GM20431 (cell line): ENCODE measurements around the gene NTM.

Experiments
- in situ Hi-C: fragments of 300-500 bp; cut with MseI, MboI; formaldehyde crosslinking; loops from one replicate; pipeline ENCODE4 v1.15.0; 2020; ENCODE audit warnings: low sequenced_read_pairs; ENCODE audit not compliant: unreplicated experiment

NTM gene

DNA sequence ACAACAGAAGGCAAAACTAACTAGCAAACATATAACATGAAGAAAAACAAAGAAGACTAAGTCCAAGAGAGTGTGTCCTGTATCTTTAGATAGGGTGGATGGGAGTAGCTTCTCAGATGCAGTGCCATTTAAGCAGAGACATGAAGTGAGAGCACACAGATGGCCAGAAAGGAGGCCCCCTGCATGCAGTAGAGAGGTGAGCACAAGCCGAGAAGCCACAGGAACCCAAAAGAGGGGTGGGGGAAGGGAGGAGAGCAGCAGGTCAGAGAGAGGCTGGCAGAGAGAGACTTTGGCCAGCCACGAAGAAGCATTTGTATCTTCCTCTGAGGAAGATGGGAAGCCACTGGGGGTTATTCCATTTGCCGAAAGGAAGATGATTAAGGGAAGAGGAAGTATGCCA is 86.7 kb downstream of the NTM start:
- in situ Hi-C loops, result no loop called here

DNA sequence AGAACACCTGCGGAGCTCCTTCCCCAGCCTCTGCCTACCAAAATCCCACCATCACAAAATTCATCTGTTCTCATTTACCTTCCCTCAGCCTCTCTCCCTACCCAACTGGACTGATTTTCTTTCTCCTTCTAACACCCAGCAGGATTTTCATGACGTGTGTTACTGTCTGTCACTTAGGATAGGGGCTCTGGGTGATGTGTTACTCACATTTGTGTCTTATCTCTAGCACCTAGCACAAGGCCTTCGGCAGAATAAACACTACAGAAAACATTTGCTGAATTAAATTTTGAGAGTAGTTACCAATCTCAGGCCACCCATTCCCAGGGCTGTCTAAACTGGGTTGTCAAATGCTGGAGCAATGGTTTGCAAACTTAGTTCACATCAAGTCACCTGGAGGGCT is 88.0 kb downstream of the NTM start:
- in situ Hi-C loops, result no loop called here

DNA sequence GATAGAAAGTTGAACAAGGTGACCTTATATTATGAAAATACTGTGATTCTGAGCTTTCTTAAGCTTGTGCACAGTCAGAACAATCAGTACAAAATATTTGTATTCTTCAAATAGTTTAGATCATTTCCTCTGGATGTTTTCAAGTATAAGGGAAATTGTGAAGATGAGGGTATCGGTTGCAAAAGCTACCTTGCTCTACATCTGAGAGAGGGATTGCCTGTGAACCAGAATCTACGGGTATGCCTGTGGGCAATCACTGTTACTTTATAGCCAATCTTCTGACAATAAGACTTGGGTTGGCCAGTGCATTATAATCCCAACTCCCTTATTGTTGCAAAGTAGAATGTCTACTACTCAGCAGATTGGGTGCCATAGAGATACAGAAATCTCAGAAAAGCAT is 90.5 kb downstream of the NTM start:
- in situ Hi-C loops, result no loop called here

DNA sequence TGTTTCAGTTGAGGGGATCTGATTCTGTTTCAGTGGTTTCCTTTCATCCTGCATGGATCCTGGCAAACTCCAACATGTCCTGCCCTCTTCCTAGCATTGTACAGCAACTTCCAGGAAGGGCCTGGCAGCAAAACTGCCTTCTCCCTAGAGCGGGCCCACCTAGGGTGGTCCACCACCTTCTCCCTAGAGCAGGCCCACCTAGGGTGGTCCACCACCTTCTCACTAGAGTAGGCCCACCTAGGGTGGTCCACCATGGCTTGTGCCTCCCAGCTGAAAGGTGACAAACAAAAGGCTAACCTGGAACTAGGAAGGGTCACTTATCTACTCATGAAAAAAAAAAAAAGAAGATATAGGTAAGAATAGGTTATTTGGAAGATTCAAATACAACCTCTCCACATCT is 92.2 kb downstream of the NTM start:
- in situ Hi-C loops, result no loop called here

DNA sequence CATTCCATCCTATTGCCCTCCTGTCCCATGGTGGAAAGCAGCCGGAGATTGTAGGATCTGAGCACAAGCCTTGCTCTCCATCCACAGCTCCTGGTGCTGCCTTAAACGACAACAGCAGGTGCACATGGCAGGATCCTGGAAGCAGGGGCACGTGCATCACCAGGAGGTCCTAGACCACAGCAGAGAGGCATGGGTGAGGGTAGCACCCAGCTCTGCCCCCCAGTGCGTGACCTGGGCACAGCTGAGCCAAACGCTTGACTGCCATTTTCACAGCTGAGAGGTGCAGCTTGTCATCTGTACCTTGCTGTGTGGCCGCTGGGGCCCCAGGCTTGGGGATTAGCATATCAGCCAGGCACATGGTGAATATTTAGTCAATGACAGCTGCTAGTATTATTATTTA is 92.7 kb downstream of the NTM start:
- in situ Hi-C loops, result no loop called here

DNA sequence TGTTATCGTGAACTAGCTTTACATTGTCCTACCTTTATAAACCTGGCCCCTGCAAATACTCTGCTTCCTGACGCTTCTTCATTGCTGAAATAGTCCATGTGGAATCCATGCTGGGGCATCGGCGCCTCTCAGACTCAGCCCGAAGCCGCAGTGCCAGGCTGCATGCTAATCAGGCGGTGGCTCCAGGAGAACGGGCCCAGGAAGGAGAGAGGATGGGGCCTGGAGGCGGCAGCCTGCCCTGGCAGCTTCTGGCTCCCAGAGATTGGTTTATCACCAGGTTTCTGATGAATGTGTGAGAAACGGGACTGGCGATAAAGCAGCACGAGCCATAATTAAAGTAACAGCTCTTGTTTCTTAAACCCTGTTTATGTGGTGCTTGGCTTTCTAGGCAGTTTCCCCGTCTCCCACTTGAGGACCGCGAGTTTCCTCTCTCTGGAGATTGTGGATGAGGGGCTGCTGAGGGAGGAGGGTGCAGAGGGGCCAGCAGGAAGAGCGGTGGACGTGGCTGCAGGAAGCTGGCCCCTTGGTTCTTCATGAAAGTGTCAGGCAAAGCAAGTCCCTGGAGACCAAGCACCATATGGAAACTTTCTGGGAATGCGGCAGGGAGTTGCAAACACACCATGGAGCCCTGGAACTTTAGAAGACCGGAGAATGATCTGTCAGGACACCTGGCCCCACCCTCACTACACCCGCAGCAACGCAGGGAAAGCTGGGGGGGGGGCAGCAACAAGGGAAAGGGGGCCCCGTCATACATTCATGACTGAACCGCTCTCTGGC is 93.4 kb downstream of the NTM start:
- in situ Hi-C loops, result no loop called here

DNA sequence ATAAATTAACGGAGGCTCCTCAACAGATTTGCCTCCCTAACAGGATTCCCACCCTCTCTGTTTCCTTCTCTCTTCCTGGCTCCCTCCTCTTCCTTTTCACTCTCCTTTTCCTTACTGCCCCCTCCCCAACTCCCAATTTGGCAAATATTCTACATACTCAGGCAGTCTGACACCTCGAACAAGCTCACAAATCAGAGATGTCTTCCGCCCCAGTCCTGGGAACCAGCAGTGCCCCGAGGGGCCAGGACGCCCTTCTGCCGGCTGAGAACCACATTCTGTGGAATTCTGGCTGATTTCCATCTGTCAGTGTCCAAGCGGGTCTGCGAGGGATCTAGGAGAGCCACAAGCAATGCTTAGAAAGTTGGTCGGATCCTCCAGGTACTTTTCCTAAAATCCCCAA is 94.0 kb downstream of the NTM start:
- in situ Hi-C loops, result no loop called here

DNA sequence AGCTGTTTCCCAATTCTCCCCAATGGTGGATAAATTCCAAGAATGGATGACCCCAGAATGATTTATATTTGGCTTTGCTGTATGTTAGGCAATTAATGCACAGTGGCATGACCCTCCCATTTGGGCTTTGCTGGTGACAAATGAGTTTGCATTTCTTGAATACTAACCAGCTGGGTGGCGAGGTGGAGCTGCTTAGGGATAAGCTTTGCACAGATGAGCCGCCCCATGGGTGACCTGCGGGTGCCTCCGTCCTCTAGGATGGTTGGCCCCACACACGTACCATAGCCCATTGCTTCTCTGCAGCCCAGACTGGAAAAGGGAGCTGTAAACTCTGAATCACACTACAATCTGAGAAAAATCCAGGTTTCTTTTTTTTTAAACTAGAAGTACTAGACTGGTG is 94.6 kb downstream of the NTM start:
- in situ Hi-C loops, result no loop called here

DNA sequence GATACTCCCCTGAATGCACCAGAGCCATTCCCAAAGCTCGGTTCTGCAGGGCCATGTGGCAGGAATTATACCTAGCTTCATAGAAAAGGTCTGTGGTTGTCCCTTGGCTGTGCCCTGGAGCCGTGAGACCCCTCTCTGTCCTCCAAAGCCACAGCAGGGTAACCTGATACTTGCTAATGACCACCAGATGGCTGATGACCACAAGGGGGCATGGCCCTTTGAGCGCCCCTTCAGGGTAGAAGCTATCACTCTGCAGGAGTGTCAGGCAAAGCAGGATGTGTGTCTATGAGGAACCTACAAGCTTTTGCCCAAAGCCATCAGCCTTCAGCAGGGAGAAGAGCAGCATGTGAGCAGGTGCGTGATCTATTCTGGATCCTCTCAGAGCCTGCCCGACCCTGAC is 95.3 kb downstream of the NTM start:
- in situ Hi-C loops, result no loop called here

DNA sequence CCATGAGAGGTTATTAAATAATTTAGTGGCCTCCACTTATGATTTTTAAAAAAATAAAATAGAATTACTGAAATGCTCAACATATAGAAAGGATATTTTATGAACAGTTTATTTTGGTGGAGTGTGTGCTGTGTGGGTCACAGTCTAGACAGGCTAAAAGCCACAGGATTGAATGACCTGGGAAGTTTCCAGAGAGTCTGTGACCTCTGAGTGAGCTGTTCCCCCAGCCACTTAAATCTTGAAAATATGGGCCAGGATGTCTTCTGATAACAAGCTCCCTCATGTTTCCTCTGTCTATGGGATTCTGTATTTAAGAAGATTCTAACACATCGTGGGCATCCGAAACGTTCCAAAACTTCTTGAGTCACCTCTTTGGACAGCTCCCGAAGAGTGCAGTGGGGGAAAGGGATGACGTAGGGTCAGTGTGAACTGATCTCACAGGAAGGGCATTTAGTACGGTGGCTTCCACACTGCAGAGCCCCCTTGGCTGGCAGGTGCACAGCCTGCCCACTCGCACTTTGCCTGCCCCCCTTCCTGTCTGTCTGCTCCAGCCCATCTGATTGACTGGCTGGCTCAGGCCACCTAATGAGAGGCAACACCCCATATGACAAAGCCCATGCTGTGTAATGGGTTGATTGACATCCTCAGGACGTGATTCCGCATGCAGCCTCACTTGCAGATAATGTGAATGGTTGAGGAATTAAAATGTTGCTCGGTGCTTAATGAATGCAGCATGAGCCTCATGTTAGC is 97.4 kb downstream of the NTM start:
- in situ Hi-C loops, result no loop called here

DNA sequence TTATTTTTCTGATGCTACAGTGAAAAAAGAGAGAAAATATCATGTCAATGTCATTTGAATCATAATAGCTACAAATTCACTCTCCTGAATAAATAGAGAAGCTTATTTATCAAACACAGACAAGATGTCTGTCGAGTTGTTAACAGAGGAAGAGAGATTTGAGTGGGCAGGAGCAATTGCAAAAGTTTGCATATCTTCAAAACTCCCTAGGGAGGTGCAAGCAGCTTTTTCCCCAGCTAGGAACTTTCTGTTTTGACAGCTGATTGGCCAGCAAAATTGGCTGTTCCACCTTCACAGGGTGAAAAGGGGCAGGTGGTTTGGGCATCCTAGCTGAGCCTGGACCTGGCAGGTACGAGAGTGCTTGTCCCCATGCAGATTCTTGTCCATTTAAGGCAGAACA is 98.2 kb downstream of the NTM start:
- in situ Hi-C loops, result no loop called here

DNA sequence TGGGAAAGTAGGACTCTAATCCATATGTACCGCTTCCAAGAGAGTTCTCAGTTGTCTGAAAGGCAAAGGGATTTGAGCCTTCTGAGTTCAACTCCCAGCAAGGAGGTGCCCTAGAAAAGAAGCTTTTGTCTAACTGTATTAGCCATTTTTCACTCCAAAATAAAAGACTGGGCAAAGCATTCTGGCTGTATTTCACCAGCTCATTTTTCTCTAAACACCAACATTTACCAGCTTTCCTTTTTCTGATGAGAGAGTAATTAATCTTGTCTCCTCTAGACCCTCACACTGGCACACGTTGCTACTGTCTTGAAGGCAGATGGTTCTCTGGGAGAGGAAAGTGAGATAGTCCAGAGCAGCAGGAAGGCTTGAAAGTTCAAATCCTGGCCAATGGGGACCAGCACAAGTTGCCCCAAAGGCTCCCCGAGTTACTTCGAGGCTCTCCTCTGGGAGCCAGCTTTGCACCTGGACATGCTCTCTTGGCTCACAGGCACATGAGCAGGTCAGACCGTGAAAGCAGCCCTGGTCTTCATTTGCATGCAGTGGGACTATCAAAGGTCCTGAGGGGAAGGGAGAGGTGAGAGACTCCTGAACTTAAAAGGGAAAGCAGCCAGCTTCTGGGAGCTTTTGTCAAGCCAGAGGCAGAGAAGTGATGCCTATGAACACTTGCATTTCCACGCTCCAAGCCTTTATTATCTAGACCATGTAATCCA is 100.0 kb downstream of the NTM start:
- in situ Hi-C loops, result no loop called here

DNA sequence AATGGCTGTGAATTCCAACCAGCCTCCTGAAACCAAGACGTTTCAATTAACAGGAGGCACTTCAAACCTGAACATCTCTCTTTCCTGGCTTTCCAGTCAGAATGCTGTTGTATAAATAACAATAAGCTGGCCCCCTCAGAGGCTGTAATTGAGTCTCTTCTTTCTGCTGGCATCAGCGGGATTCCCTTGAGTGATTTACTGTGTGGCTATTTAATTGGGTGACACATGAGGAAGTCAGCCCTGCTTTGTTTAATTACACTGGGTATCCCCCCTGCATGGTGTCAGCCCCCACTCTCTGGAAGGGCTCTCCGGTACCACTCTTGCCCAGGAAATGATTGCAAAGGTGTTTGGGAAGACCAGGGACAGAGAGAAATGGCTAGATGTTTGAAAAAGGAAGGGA is 101.6 kb downstream of the NTM start:
- in situ Hi-C loops, result no loop called here

DNA sequence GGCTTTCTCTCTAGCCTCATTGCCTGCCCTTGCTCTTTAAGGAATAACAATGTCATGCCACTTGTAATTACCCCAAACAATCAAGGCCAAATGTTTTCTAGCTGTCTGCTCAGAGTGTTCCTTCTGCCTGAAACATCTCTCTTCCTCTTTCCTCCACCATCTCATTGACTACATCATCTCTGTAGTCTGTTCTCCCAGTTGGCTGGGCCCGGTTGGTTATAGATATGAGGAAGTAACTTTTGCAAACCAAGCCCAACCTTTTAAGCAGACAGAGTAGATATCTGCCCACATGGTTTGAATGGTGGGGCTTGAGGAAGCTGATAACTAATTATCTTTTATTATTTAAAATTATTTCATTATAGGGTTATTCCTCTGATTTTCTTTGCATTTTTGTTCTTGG is 104.5 kb downstream of the NTM start:
- in situ Hi-C loops, result no loop called here

DNA sequence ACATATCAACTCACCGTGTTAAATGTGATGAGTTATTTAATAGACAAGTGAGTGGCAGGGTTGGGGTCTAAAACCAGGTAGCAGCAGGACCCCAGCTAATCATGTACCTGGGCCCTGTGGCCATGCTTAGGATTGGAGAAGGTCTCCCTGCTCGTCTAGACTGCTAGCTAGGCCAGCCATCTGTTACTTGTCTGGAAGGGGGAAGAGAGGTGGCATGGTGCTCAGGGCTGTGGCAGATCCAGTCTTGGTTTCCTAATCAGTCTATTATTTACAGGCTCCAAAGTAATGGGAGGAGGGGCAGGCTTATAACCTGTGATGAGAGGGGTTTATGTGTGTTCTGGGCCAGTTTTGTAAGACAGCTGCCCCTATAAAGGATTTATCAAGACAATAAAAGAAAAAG is 105.9 kb downstream of the NTM start:
- in situ Hi-C loops, result no loop called here

DNA sequence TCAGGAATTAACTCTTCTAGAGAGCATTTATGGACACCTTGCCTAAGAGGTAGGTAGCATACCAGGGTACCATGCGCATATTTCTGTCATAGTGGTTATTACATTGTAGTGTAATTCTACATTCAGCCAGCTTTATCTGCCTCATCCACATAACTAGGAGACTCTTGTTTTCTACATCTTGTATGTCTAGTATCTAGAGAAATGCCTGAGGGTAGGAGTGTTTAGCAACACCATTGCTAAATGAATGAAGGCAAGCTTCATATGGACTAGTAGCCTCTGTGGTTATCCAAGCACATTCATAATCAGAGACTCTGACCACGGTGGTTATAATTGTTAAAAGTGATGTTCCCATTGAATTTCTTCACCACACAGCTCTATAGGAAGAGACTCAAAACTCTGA is 107.9 kb downstream of the NTM start:
- in situ Hi-C loops, result no loop called here

DNA sequence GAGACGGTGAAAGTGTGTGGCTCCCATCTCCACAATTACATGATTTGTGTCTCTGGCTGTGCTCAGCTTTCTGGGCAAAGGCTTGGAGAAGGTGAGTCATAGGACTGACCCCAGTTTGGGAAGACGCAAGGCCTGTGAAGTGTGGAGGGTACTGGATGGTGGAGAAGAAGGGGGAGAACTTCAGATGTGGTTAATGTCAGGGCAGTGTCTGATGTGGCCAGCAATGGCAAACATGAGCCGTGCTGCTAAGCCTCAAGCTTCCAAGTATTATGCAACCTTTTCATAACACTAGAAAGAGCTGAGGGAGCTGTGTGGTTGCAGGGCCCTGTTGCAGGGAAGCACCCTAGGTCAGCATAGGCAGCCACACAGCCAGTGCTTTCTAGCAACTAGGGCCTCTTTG is 110.9 kb downstream of the NTM start:
- in situ Hi-C loops, result no loop called here

DNA sequence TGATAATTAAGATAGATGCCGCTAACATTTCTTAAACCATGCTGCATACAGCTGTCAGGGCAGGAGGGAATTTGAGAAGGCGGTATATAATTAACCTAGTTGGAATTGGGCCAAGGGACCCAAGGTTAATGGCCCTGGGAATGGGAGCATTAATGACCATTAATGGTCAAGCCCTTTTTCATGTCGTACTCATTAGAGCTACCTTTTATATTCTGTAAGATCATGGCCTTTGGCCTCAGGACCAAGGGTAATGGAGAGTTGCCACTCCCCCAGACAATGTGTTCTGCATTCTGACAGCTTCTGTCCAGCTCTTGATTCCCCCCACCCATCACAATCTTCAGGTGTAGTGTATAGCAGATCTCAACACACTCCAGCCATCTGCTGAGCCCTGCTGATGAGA is 111.6 kb downstream of the NTM start:
- in situ Hi-C loops, result no loop called here

DNA sequence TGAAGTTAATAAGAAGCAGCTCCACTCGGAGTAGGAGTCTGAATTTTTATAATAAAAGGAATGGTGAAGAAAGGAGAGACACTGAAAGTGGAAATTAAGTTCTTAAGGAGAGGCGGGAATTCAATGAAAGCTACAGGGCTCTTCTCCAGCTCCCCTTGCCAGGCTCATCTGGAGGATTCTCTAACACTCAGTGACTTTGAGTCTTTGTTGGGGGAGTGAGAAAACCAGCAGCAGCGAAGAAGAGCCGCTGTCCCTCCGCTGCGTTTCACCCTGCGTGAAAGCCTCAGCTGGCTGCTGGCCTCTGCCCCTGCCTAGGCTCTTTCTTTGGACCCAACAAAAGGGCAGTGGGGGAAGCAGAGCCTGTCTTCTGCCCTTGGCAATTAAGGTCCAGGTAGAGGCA is 113.0 kb downstream of the NTM start:
- in situ Hi-C loops, result no loop called here

DNA sequence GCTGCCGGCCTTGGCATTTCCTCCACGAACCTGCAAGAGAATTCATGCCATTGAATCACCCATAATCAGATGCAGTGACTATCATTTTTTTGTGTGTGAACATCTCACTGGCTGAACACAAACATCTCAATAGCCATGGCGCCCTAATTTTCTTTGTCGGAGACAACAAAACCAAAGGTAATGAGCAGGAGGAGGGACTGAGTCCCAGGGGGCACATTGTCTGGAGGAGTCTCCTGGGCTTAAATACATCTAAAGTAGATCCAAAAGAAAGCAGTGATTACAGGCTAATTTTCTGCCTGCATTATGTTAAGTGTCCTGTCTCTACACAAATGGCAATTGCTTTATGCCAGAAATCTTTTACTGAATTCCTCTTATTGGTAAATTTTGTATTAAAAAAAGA is 113.5 kb downstream of the NTM start:
- in situ Hi-C loops, result no loop called here

DNA sequence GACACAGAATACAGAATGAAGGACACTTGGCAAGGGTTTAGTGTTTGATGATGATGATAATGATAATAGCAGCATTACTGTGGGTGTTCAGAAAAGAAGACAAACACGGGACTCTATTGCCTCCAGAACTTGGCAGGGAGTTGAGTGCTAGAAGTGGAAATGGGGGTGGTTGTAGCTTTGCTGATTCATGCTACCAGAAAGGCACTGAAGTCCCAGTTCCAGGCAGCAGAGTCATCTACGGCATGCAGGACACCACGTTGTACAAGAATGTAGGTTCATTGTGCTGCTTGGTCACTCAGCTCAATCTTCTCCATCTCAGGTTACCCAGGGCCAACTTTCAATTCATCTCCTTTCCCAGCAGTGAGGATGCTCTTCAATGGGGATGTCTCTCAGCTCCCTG is 115.7 kb downstream of the NTM start:
- in situ Hi-C loops, result no loop called here
